ENCODE results near the gene MTR.

MTR gene

GRCh38 chr1:236925386-236925785 lies 130.3 kb downstream of the MTR start:
- no peak for DNase-seq (ENCODE audit: low read depth)
- no peak overlapping the region for H3K4me3 ChIP-seq (ENCODE audit: control insufficient read depth, low read depth, low read length)
- TF ChIP-seq, protein P1, sequence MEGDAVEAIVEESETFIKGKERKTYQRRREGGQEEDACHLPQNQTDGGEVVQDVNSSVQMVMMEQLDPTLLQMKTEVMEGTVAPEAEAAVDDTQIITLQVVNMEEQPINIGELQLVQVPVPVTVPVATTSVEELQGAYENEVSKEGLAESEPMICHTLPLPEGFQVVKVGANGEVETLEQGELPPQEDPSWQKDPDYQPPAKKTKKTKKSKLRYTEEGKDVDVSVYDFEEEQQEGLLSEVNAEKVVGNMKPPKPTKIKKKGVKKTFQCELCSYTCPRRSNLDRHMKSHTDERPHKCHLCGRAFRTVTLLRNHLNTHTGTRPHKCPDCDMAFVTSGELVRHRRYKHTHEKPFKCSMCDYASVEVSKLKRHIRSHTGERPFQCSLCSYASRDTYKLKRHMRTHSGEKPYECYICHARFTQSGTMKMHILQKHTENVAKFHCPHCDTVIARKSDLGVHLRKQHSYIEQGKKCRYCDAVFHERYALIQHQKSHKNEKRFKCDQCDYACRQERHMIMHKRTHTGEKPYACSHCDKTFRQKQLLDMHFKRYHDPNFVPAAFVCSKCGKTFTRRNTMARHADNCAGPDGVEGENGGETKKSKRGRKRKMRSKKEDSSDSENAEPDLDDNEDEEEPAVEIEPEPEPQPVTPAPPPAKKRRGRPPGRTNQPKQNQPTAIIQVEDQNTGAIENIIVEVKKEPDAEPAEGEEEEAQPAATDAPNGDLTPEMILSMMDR (IDR thresholded peaks at IDR 0.05; ENCODE audit: control insufficient read depth, insufficient read depth, low read depth, low read length, missing control alignments) = no peak

- DNase-seq (ENCODE audit: low read depth) = no peak
- TF ChIP-seq, protein P1 (IDR thresholded peaks at IDR 0.05; ENCODE audit: control insufficient read depth, insufficient read depth, low read depth, low read length, missing control alignments) = no peak
- no peak overlapping the region for H3K4me3 ChIP-seq (ENCODE audit: control insufficient read depth, low read depth, low read length)
Observed at GRCh38 chr1:236930503-236930902, 135.4 kb downstream of the MTR start.

DNA sequence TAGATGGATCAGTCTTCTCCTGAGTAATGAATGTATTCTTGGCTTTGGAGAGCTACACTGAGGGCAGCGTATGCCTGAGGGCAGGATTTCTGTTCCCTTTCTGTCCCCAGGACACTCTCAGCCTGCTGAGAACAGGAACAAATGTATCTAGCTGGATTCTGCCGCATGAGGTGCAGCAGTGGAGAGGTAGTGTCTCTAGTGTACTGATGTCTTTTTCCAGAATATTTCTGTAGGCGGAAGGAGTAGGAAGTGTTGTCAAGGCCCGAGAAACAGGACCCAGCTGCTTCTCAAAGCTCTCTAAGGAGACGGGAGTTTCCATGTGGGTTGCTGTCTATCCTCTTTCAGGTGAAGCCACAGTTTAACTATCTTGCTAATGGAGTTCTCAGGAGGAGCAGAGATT lies 143.7 kb downstream of the MTR start:
- no peak overlapping the region for H3K4me3 ChIP-seq (ENCODE audit: control insufficient read depth, low read depth, low read length)
- TF ChIP-seq, protein P1 (IDR thresholded peaks at IDR 0.05; ENCODE audit: control insufficient read depth, insufficient read depth, low read depth, low read length, missing control alignments) = no peak
- DNase-seq (ENCODE audit: low read depth) = no peak

GRCh38 chr1:236942431-236942830 lies 147.3 kb downstream of the MTR start:
- no peak overlapping the region for H3K4me3 ChIP-seq (ENCODE audit: control insufficient read depth, low read depth, low read length)
- TF ChIP-seq, protein P1 (IDR thresholded peaks at IDR 0.05; ENCODE audit: control insufficient read depth, insufficient read depth, low read depth, low read length, missing control alignments) = no peak
- DNase-seq (ENCODE audit: low read depth) = no peak

DNA sequence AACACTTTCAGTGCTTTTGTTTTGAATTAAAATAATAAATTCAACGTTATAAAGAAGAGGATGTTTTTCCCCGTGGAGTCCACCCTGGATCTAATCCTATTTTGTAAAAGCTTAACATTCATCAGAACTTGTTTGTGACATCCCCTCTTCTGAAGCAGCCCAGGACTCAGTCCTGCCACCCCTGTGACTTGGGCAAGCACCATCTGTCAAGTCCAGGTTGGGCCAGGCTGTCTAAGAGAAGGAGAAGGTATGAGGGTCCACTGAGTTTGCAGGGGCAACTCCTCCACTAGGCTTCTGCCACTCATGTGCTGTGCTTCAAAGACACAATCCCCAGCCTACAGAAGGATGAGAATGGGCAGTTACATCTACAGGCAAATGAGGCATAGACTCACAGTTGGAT lies 149.5 kb downstream of the MTR start:
- no peak for DNase-seq (ENCODE audit: low read depth)
- H3K4me3 ChIP-seq (ENCODE audit: control insufficient read depth, low read depth, low read length) = no peak overlapping the region
- TF ChIP-seq, protein P1 (IDR thresholded peaks at IDR 0.05; ENCODE audit: control insufficient read depth, insufficient read depth, low read depth, low read length, missing control alignments) = no peak

GRCh38 chr1:236945002-236945401 lies 149.9 kb downstream of the MTR start:
- TF ChIP-seq, protein P1 (IDR thresholded peaks at IDR 0.05; ENCODE audit: control insufficient read depth, insufficient read depth, low read depth, low read length, missing control alignments) = no peak
- H3K4me3 ChIP-seq (ENCODE audit: control insufficient read depth, low read depth, low read length) = no peak overlapping the region
- DNase-seq (ENCODE audit: low read depth) = no peak

GRCh38 chr1:236947794-236948193 lies 152.7 kb downstream of the MTR start:
- H3K4me3 ChIP-seq (ENCODE audit: control insufficient read depth, low read depth, low read length) = no peak overlapping the region
- no peak for DNase-seq (ENCODE audit: low read depth)
- TF ChIP-seq, protein P1 (IDR thresholded peaks at IDR 0.05; ENCODE audit: control insufficient read depth, insufficient read depth, low read depth, low read length, missing control alignments) = no peak
